Cardiac muscle cell (in vitro differentiated cells and primary cell): Measurements from ENCODE around the gene CRAT. TPM values are rescaled to one million over a fixed set of nuclear protein-coding genes. Genes with fewer than 3 reads are reported as not detected.

Source experiments
- DNase-seq, 2 donors: peaks; one replicate each; pipeline versions ENCODE4 v3.0.0 to v3.0.0-alpha.2; 2010 to 2017; ENCODE audit warnings: low read depth in 1 of 2, low spot score in 1 of 2
- H3K27ac ChIP-seq: fragments of 200-600 bp; sonication (generic); 2 replicates; pipeline ENCODE4 v1.5.1; 2016
- H3K27me3 ChIP-seq: fragments of 200-600 bp; sonication (generic); 2 replicates; pipeline ENCODE4 v1.6.0; 2016; ENCODE audit warnings: control low read depth
- H3K36me3 ChIP-seq: fragments of 200-600 bp; sonication (generic); 2 replicates; pipeline ENCODE4 v1.5.1; 2016; ENCODE audit warnings: control low read depth
- H3K4me1 ChIP-seq: fragments of 200-600 bp; sonication (generic); 2 replicates; pipeline ENCODE4 v1.8.1; 2017; ENCODE audit warnings: low read depth, mild to moderate bottlenecking, mixed run types
- H3K4me3 ChIP-seq: fragments of 200-600 bp; sonication (generic); 2 replicates; pipeline ENCODE4 v1.5.1; 2016; ENCODE audit warnings: mild to moderate bottlenecking
- H3K9me3 ChIP-seq: fragments of 200-600 bp; sonication (generic); 2 replicates; pipeline ENCODE4 v1.5.1; 2017; ENCODE audit warnings: low read depth, mild to moderate bottlenecking, control low read depth
- polyA plus RNA-seq: library from polyadenylated mRNA; unstranded; fragments of >200 nt; fragmentation: Nextera tagmentation; extraction: Ambion mirVana; gene quantifications from 2 replicates; pipeline ENCODE4 v1.2.1, GENCODE V29; 2016
- total RNA-seq: library from RNA; depleted of rRNA; stranded (reverse); fragments of >200 nt; gene quantifications from 2 replicates; pipeline ENCODE4 v1.2.3, GENCODE V29; 2016
- TF ChIP-seq, protein P1 (sequence below): IDR thresholded peaks from 2 replicates; pipeline ENCODE4 v1.5.1; 2012; ENCODE audit warnings: low read depth, mild to moderate bottlenecking, low read length

Gene CRAT
- total and polyA plus RNA-seq, 2 experiments from 2014 or later, result 80.6 to 81.6 TPM

DNA sequence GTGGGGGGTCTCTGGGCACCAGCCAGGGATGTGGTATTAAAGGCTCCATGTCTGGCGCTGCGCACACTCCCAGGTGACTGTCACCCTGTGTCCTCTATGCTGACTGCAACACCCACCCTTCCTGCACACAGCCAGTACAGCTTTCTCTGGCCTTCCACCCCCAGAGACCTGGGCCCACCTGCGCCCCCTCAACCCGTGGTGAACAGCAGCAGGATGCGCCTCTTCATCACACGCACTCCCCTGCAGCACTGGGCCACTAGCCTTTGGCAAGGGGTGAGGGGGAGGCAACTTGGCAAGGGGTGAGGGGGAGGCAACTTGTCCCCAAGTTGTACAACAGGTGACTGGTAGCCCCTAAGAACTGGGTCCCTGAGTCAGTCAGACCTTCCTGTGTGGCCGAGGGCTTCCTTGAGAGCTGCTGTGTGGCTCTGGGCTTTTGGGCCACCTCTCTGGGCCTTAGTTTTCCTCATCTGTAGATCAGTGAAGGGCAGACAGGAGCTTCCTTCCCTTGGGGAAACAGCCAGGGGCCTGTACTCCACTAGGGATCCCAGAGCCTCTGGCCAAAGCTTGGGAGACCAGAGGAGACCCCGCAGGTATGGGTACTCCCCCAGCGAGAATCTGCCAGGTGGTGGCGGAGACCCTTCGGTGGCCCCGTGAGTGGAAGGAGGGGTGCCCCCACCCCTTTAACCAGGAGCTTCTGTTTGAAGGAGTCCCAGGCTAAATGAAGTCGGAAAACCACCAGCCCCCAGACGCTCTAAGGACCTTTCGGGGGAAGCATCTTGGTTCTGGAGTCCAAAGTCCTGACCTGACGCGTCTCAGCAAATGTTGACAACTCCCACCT, 4.5 kb downstream of the CRAT start:
- H3K4me3 ChIP-seq, result no peak overlapping the region
- no peaks in the 10 kb centered on the region for H3K27me3 ChIP-seq
- H3K4me1 ChIP-seq, result no peaks in the 10 kb centered on the region
- TF ChIP-seq, protein P1, sequence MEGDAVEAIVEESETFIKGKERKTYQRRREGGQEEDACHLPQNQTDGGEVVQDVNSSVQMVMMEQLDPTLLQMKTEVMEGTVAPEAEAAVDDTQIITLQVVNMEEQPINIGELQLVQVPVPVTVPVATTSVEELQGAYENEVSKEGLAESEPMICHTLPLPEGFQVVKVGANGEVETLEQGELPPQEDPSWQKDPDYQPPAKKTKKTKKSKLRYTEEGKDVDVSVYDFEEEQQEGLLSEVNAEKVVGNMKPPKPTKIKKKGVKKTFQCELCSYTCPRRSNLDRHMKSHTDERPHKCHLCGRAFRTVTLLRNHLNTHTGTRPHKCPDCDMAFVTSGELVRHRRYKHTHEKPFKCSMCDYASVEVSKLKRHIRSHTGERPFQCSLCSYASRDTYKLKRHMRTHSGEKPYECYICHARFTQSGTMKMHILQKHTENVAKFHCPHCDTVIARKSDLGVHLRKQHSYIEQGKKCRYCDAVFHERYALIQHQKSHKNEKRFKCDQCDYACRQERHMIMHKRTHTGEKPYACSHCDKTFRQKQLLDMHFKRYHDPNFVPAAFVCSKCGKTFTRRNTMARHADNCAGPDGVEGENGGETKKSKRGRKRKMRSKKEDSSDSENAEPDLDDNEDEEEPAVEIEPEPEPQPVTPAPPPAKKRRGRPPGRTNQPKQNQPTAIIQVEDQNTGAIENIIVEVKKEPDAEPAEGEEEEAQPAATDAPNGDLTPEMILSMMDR, result no peak
- H3K9me3 ChIP-seq, result no peaks in the 10 kb centered on the region
- H3K36me3 ChIP-seq, result no peaks in the 10 kb centered on the region
- no peak for DNase-seq
- H3K27ac ChIP-seq, result no peak overlapping the region

DNA sequence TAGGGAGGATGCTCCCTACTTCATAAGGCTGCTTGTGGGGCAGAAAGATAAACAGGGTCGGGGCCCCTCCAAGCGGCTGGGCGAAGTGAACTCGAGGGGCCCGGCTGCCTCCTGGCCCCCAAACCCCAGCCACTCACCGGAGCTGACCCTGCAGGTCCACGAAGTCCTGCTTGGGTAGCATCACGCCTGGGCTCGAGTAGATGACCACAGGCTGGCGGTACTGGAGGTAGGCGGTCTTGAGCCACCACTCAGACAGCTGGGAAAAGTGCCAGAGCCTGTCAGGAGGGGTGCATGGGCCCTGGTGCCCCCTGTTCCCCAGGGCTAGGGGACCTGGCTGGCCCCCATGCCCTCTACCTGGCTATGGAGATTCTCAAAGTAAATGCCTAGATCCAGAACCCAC, 6.5 kb downstream of the CRAT start:
- no peaks in the 10 kb centered on the region for H3K9me3 ChIP-seq
- TF ChIP-seq, protein P1, result no peak
- H3K4me1 ChIP-seq, result no peaks in the 10 kb centered on the region

DNA sequence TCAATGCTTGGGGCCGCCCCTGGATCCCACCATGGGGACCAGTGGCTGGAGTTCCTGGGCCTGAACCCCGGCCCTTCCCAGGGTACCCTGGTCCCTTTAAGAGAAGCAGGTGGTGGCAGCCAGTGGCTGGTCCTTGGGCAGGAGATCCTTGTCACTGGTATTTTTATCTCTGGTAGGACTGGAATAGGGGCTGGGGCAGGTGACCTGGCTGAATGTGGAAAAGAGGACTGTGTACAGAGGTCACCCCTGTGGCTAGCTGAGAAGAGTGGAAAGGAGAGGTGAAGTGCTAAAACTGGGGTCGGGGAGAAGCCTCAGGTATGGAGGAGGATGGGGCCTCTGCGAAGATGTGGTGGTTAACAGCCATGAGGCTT, 7.0 kb downstream of the CRAT start:
- no peaks in the 10 kb centered on the region for H3K27me3 ChIP-seq
- H3K36me3 ChIP-seq, result no peaks in the 10 kb centered on the region
- no peak for DNase-seq
- no peaks in the 10 kb centered on the region for H3K4me1 ChIP-seq
- H3K4me3 ChIP-seq, result no peak overlapping the region
- H3K9me3 ChIP-seq, result no peaks in the 10 kb centered on the region
- H3K27ac ChIP-seq, result no peak overlapping the region
- TF ChIP-seq, protein P1, result no peak

More for the DNA sequence above, 6.5 kb downstream of the CRAT start:
- Histone ChIP-seq H3K27ac (no peak overlapping the region), H3K27me3 (no peaks in the 10 kb centered on the region), H3K36me3 (no peaks in the 10 kb centered on the region), H3K4me3 (no peak overlapping the region)
- no peak for DNase-seq

DNA sequence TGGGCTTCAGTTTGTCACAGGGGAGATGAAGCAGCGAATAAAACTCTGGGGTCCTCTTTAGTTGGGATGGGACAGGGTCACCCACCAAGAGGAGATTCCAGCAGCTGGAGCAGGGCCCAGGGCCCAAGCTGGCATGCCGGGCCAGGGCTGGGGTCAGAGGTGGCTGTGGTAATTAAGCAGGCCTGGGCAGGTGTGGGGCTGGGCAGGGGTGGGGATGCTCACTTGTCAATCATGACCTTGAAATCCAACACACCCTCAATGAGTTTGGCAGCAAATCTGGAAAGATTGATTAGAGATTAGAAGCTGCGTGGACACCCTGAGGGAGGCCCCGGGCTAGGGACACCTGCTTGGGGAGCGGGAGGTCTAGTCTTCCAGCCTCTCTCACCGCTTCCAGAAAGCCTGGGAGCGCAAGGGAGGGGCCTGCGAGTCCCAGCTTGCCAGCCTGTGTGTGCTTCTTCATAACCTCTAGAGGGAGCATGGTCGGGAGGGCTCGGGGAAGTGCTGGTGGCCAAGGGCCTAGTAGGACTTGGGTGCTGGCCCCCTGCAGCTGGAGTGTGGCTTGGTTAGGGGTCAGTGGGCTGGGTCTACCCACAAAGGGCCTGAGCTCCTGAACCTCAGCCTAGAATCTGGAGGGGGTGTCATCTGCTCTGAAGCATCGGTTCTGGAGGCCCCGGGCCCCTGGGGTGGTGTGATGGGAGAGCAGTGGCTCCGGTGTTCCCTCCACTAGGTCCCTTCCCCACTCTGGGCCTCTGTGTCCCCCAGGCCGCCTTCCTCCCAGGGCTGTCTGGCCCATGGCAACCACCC, 7.6 kb downstream of the CRAT start:
- DNase-seq, result peak; percentile 62 to 67
- no peaks in the 10 kb centered on the region for H3K4me1 ChIP-seq
- no peak overlapping the region for H3K4me3 ChIP-seq
- H3K36me3 ChIP-seq, result no peaks in the 10 kb centered on the region
- no peak overlapping the region for H3K27ac ChIP-seq
- TF ChIP-seq, protein P1, result peak; percentile 69
- no peaks in the 10 kb centered on the region for H3K9me3 ChIP-seq
- H3K27me3 ChIP-seq, result no peaks in the 10 kb centered on the region

DNA sequence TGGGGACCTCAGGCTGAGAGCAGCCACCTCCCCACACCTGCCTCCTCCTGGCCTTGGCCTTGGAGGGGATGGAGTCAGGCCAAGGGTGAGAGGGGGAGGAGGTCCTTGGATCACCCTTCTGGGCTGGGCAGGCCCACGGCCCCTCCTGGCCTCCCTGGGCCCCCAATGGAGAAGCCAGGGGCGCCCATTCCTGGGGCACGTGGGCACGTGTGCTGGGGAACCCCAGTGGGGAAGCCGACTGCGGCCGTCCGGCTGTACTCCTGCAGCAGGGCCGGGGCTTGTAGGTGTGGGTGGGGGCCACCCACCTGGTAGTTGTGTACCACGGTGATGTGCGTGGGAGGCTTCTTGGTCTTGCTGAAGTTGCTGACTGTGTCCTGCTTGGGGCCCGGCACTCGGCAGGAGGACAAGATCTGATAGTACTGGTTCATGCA, 8.5 kb downstream of the CRAT start:
- no peak overlapping the region for H3K27ac ChIP-seq
- H3K4me1 ChIP-seq, result no peaks in the 10 kb centered on the region
- TF ChIP-seq, protein P1, result no peak
- H3K9me3 ChIP-seq, result no peaks in the 10 kb centered on the region
- no peak for DNase-seq
- H3K4me3 ChIP-seq, result no peak overlapping the region
- H3K36me3 ChIP-seq, result no peaks in the 10 kb centered on the region
- H3K27me3 ChIP-seq, result no peaks in the 10 kb centered on the region
